HuH-7.5 (cell line): ENCODE data around the gene CXCR3.
"Not testable (repeated sequence)": the region's sequence is repeated elsewhere in the genome, so short reads cannot be mapped to it uniquely, and the experiment has no call there.

Source experiments
- DNase-seq: peaks from one replicate; pipeline ENCODE4 v3.0.0; 2011; ENCODE audit warnings: low spot score

Gene CXCR3

GRCh38 chrX:71618303-71618721 is at the start of gene CXCR3:
TSS of gene CXCR3 (minus strand) at chrX:71618511. CDS start at chrX:71618449, 62 bp downstream.
- DNase-seq = no peak

GRCh38 chrX:71667328-71668247 is 49.3 kb upstream of the CXCR3 start, which contains the start of gene LOC101059915:
TSS of gene LOC101059915 (plus strand) at chrX:71667546.
- DNase-seq = no peak

GRCh38 chrX:71666240-71667223 is 48.2 kb upstream of the CXCR3 start:
- no peak for DNase-seq

GRCh38 chrX:71665747-71666146 is 47.4 kb upstream of the CXCR3 start:
- no peak for DNase-seq

- DNase-seq = no peak
Observed at GRCh38 chrX:71664889-71665491, 46.7 kb upstream of the CXCR3 start.

- not testable (repeated sequence) for DNase-seq
Observed at GRCh38 chrX:71664202-71664601, 45.9 kb upstream of the CXCR3 start.

GRCh38 chrX:71663238-71663637 is 44.9 kb upstream of the CXCR3 start:
- DNase-seq = not testable (repeated sequence)

GRCh38 chrX:71662654-71663053 is 44.3 kb upstream of the CXCR3 start:
- DNase-seq = not testable (repeated sequence)

GRCh38 chrX:71661919-71662318 is 43.6 kb upstream of the CXCR3 start:
- DNase-seq = no peak

GRCh38 chrX:71660562-71661416 is 42.5 kb upstream of the CXCR3 start:
- no peak for DNase-seq

- no peak for DNase-seq
Observed at GRCh38 chrX:71659959-71660358, 41.6 kb upstream of the CXCR3 start.

GRCh38 chrX:71659342-71659741 is 41.0 kb upstream of the CXCR3 start:
- no peak for DNase-seq

GRCh38 chrX:71657267-71657666 is 39.0 kb upstream of the CXCR3 start:
- DNase-seq = no peak

- DNase-seq = no peak
Observed at GRCh38 chrX:71653344-71653743, 35.0 kb upstream of the CXCR3 start.

GRCh38 chrX:71652405-71652804 is 34.1 kb upstream of the CXCR3 start:
- peak; percentile 49 for DNase-seq

- DNase-seq = no peak
Observed at GRCh38 chrX:71650333-71650969, 32.1 kb upstream of the CXCR3 start.

- DNase-seq = not testable (repeated sequence)
Observed at GRCh38 chrX:71644406-71644805, 26.1 kb upstream of the CXCR3 start.

GRCh38 chrX:71640002-71640401 is 21.7 kb upstream of the CXCR3 start:
- no peak for DNase-seq

GRCh38 chrX:71638409-71638808 is 20.1 kb upstream of the CXCR3 start:
- no peak for DNase-seq

- DNase-seq = no peak
Observed at GRCh38 chrX:71637848-71638247, 19.5 kb upstream of the CXCR3 start.

- DNase-seq = no peak
Observed at GRCh38 chrX:71637253-71637618, 18.9 kb upstream of the CXCR3 start.
